Measurements from ENCODE around the gene AP1S3. TPM values are rescaled to one million over a fixed set of nuclear protein-coding genes. Genes with fewer than 3 reads are reported as not detected.

AP1S3 gene
- total and polyA plus RNA-seq, 2 donors (not counting 3 experiments of a cell fraction or from before 2014, with no cell fraction given): 0.69 to 3.8 TPM

DNA sequence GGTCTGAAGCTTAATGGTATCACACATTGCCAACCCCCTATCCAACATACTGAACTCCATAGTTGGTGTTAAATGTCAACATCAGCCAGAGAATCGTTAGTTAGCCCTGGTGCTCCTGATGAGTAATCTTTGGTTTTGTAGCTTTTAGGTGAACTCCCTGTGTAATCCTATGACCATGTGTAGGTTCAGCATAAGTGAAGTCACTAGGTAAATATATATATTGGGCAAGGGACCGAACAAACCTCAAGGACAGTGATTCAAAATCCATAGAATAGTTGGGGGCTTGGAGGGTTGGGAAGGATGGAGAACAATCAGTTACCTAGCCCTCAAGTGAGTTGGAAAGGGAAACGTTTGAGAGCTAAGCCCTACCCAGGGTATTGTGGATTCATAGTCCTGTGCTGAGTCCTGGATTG, 16.0 kb upstream of the AP1S3 start:
- no peaks in the 10 kb centered on the region for H3K79me2 ChIP-seq (ENCODE audit: control insufficient read depth, insufficient read depth, low read length)
- H3K4me2 ChIP-seq (ENCODE audit: insufficient read depth, low read length): no peak overlapping the region
- no peak overlapping the region for H2AFZ ChIP-seq (ENCODE audit: low read depth, low read length)
- CTCF ChIA-PET: no interaction called here
- FAIRE-seq: no peak
- no peaks in the 10 kb centered on the region for H3K36me3 ChIP-seq (ENCODE audit: control insufficient read depth in 2 of 2, extremely low read depth in 1 of 2, insufficient read depth in 2 of 2, low read length in 2 of 2)
- POLR2A ChIA-PET: no interaction called here
- BruUV-seq (replicated peaks): no TSS peak
- dilution Hi-C loops (cut with MboI; ENCODE audit: extremely low pct_ligation_motif_present, low sequenced_read_pairs) (no loop called here), intact Hi-C loops (cut with micrococcal nuclease) (no loop called here)
- no peak overlapping the region for H3K9ac ChIP-seq (replicated peaks; ENCODE audit: extremely low read depth, insufficient read depth, low read length)
- TF ChIP-seq POLR2A (IDR thresholded peaks at IDR 0.05; ENCODE audit: low read depth, low read length): no peak
- TF ChIP-seq, protein P1, sequence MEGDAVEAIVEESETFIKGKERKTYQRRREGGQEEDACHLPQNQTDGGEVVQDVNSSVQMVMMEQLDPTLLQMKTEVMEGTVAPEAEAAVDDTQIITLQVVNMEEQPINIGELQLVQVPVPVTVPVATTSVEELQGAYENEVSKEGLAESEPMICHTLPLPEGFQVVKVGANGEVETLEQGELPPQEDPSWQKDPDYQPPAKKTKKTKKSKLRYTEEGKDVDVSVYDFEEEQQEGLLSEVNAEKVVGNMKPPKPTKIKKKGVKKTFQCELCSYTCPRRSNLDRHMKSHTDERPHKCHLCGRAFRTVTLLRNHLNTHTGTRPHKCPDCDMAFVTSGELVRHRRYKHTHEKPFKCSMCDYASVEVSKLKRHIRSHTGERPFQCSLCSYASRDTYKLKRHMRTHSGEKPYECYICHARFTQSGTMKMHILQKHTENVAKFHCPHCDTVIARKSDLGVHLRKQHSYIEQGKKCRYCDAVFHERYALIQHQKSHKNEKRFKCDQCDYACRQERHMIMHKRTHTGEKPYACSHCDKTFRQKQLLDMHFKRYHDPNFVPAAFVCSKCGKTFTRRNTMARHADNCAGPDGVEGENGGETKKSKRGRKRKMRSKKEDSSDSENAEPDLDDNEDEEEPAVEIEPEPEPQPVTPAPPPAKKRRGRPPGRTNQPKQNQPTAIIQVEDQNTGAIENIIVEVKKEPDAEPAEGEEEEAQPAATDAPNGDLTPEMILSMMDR (IDR thresholded peaks at IDR 0.05; ENCODE audit: extremely low read depth in 1 of 2, insufficient read depth in 1 of 2, low read depth in 1 of 2, low read length in 2 of 2): no peak
- no peak for TF ChIP-seq GATA2 (IDR thresholded peaks at IDR 0.05; ENCODE audit: insufficient read depth, insufficient read length, low read depth, low read length)
- no peak for TF ChIP-seq FOS (IDR thresholded peaks at IDR 0.05; ENCODE audit: borderline replicate concordance, insufficient read depth, low read length)
- no peak for TF ChIP-seq EZH2 (IDR thresholded peaks at IDR 0.05; ENCODE audit: borderline replicate concordance, low read depth, low read length, severe bottlenecking)
- no peak for TF ChIP-seq MYC (IDR thresholded peaks at IDR 0.05; ENCODE audit: low read depth, low read length)
- TF ChIP-seq JUN (IDR thresholded peaks at IDR 0.05; ENCODE audit: borderline replicate concordance, insufficient read depth, insufficient read length, low read depth): no peak
- no peak for TF ChIP-seq POLR2AphosphoS5 (IDR thresholded peaks at IDR 0.05; ENCODE audit: insufficient read depth, low read depth, low read length)
- TF ChIP-seq, protein P2, sequence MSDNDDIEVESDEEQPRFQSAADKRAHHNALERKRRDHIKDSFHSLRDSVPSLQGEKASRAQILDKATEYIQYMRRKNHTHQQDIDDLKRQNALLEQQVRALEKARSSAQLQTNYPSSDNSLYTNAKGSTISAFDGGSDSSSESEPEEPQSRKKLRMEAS (IDR thresholded peaks at IDR 0.05; ENCODE audit: insufficient read depth, insufficient read length): no peak
- H4K20me1 ChIP-seq (replicated peaks; ENCODE audit: control insufficient read depth, extremely low read depth, insufficient read depth, low read length): no peaks in the 10 kb centered on the region
- H3K4me3 ChIP-seq (replicated peaks in 1 of 3; ENCODE audit: insufficient read depth in 1 of 3, low read depth in 1 of 3, low read length in 3 of 3): no peak overlapping the region
- H3K9me3 ChIP-seq (replicated peaks; ENCODE audit: control insufficient read depth, insufficient read depth, low read length): no peaks in the 10 kb centered on the region
- no peak for DNase-seq (ENCODE audit: low read depth, low spot score)
- no peaks in the 10 kb centered on the region for H3K9me1 ChIP-seq (replicated peaks; ENCODE audit: control insufficient read depth, extremely low read depth, insufficient read depth, low read length)
- H3K27ac ChIP-seq (ENCODE audit: insufficient read depth, low read depth, low read length): no peak overlapping the region
- H3K27me3 ChIP-seq (ENCODE audit: control insufficient read depth in 2 of 2, insufficient read depth in 2 of 2, low read length in 2 of 2): no peaks in the 10 kb centered on the region
- H3K4me1 ChIP-seq (ENCODE audit: control insufficient read depth, extremely low read depth, insufficient read depth, low read length): no peaks in the 10 kb centered on the region
